ENCODE data around the gene SLC12A5.

The SLC12A5 gene

GRCh38 chr20:46062151-46062550, 33.1 kb downstream of the SLC12A5 start:
- Histone ChIP-seq H3K4me2 (peak overlapping the region; percentile 61 to 95 (median 88)), H4K20me1 (peaks cover 53 to 100% (median 93%) of the 10 kb centered on the region in 11 experiments)

GRCh38 chr20:46062621-46063020, 33.6 kb downstream of the SLC12A5 start:
- Histone ChIP-seq H3K36me3 (peaks cover 68 to 97% (median 86%) of the 10 kb centered on the region in 11 experiments), H3K4me1 (peaks cover 36 to 69% (median 54%) of the 10 kb centered on the region in 10 experiments), H3K9me3 (replicated peaks in 1 of 11) (no peaks in the 10 kb centered on the region), H3K4me3 (no peak overlapping the region), H4K20me1 (peaks cover 50 to 100% (median 89%) of the 10 kb centered on the region in 11 experiments), H3K9ac (peak overlapping the region in 3 of 11 experiments; percentile 9 to 15 (median 10); a peak in 3 of 22 replicates), H3K27ac (peak overlapping the region in 5 of 11 experiments; percentile 17 to 87 (median 78); a peak in 3 of 22 replicates), H3K27me3 (no peaks in the 10 kb centered on the region), H3K4me2 (peak overlapping the region; percentile 61 to 95 (median 88))
- no peak for TF ChIP-seq Cebpa-rat (IDR thresholded peaks at IDR 0.05)

More at GRCh38 chr20:46062151-46062550, 33.1 kb downstream of the SLC12A5 start:
- H3K4me3 ChIP-seq = no peak overlapping the region
- H3K9me3 ChIP-seq (replicated peaks in 1 of 11) = no peaks in the 10 kb centered on the region
- no peaks in the 10 kb centered on the region for H3K27me3 ChIP-seq
- peaks cover 65 to 97% (median 84%) of the 10 kb centered on the region in 11 experiments for H3K36me3 ChIP-seq
- H3K4me1 ChIP-seq = peaks cover 36 to 72% (median 54%) of the 10 kb centered on the region in 10 experiments
- H3K9ac ChIP-seq = peak overlapping the region in 2 of 11 experiments; percentile 9 to 15; a peak in 2 of 22 replicates
- H3K27ac ChIP-seq = peak overlapping the region in 7 of 11 experiments; percentile 65 to 87 (median 75); a peak in 7 of 22 replicates
- no peak for TF ChIP-seq Cebpa-rat (IDR thresholded peaks at IDR 0.05)

- no peaks in the 10 kb centered on the region for H3K9me3 ChIP-seq (replicated peaks in 1 of 11)
- no peak overlapping the region for H3K4me3 ChIP-seq
- H3K27ac ChIP-seq = no peak overlapping the region; a peak in 1 of 22 replicates
- no peak overlapping the region for H3K9ac ChIP-seq
- H3K4me1 ChIP-seq = peaks cover 36 to 64% (median 53%) of the 10 kb centered on the region in 10 experiments
- peak overlapping the region in 7 of 11 experiments; percentile 64 to 95 (median 89); a peak in 6 of 22 replicates for H3K4me2 ChIP-seq
- H3K27me3 ChIP-seq = no peaks in the 10 kb centered on the region
- peaks cover 74 to 97% (median 89%) of the 10 kb centered on the region in 11 experiments for H3K36me3 ChIP-seq
- peaks cover 45 to 100% (median 89%) of the 10 kb centered on the region in 11 experiments for H4K20me1 ChIP-seq
- TF ChIP-seq Cebpa-rat (IDR thresholded peaks at IDR 0.05) = no peak
Measured at GRCh38 chr20:46063151-46063550, 34.1 kb downstream of the SLC12A5 start.

- H3K4me1 ChIP-seq = peaks cover 36 to 58% (median 48%) of the 10 kb centered on the region in 10 experiments
- H4K20me1 ChIP-seq = peaks cover 41 to 100% (median 87%) of the 10 kb centered on the region in 11 experiments
- H3K27ac ChIP-seq = no peak overlapping the region
- no peak overlapping the region for H3K4me3 ChIP-seq
- H3K4me2 ChIP-seq = no peak overlapping the region; a peak in 1 of 22 replicates
- no peak overlapping the region for H3K9ac ChIP-seq
- peaks cover 79 to 99% (median 92%) of the 10 kb centered on the region in 11 experiments for H3K36me3 ChIP-seq
- TF ChIP-seq Cebpa-rat (IDR thresholded peaks at IDR 0.05) = no peak
- H3K27me3 ChIP-seq = no peaks in the 10 kb centered on the region
- H3K9me3 ChIP-seq (replicated peaks in 1 of 11) = no peaks in the 10 kb centered on the region
Measured at GRCh38 chr20:46063652-46064054, 34.6 kb downstream of the SLC12A5 start.

GRCh38 chr20:46065006-46065405, 36.0 kb downstream of the SLC12A5 start:
- Histone ChIP-seq H3K9ac (no peak overlapping the region), H4K20me1 (peaks cover 41 to 100% (median 81%) of the 10 kb centered on the region in 11 experiments; a peak in 20 of 22 replicates), H3K9me3 (replicated peaks in 1 of 11) (no peaks in the 10 kb centered on the region), H3K4me1 (peaks cover 33 to 45% (median 35%) of the 10 kb centered on the region in 10 experiments), H3K27me3 (no peaks in the 10 kb centered on the region), H3K4me3 (no peak overlapping the region), H3K4me2 (no peak overlapping the region), H3K27ac (no peak overlapping the region), H3K36me3 (peaks cover 89 to 100% (median 97%) of the 10 kb centered on the region in 11 experiments)
- no peak for TF ChIP-seq Cebpa-rat (IDR thresholded peaks at IDR 0.05)

- H4K20me1 ChIP-seq = peaks cover 45 to 100% (median 81%) of the 10 kb centered on the region in 11 experiments; a peak in 20 of 22 replicates
- no peaks in the 10 kb centered on the region for H3K27me3 ChIP-seq
- H3K4me2 ChIP-seq = no peak overlapping the region
- H3K4me1 ChIP-seq = peaks cover 26 to 45% (median 29%) of the 10 kb centered on the region in 10 experiments
- H3K9ac ChIP-seq = no peak overlapping the region
- no peak for TF ChIP-seq Cebpa-rat (IDR thresholded peaks at IDR 0.05)
- H3K27ac ChIP-seq = no peak overlapping the region
- no peaks in the 10 kb centered on the region for H3K9me3 ChIP-seq (replicated peaks in 1 of 11)
- peaks cover 93 to 100% (median 99%) of the 10 kb centered on the region in 11 experiments for H3K36me3 ChIP-seq
- H3K4me3 ChIP-seq = no peak overlapping the region
Measured at GRCh38 chr20:46065691-46066090, 36.7 kb downstream of the SLC12A5 start.

- Histone ChIP-seq H3K4me3 (no peak overlapping the region), H3K4me2 (peak overlapping the region in 3 of 11 experiments; percentile 10 to 42 (median 25); a peak in 4 of 22 replicates), H3K27ac (peak overlapping the region in 1 of 11 experiments; percentile 4; a peak in 1 of 22 replicates), H3K9me3 (replicated peaks in 1 of 11) (no peaks in the 10 kb centered on the region), H3K27me3 (no peaks in the 10 kb centered on the region), H3K4me1 (peaks cover 0 to 22% (median 0%) of the 10 kb centered on the region in 10 experiments; a peak in 6 of 20 replicates), H3K36me3 (peaks cover 68 to 97% (median 85%) of the 10 kb centered on the region in 11 experiments), H4K20me1 (peaks cover 51 to 100% (median 90%) of the 10 kb centered on the region in 11 experiments; a peak in 20 of 22 replicates), H3K9ac (no peak overlapping the region)
- no peak for TF ChIP-seq Cebpa-rat (IDR thresholded peaks at IDR 0.05)
Measured at GRCh38 chr20:46070215-46070900, 41.3 kb downstream of the SLC12A5 start.

GRCh38 chr20:46071573-46071972, 42.6 kb downstream of the SLC12A5 start:
- Histone ChIP-seq H3K9me3 (replicated peaks in 1 of 11) (no peaks in the 10 kb centered on the region), H3K27me3 (no peaks in the 10 kb centered on the region), H3K27ac (no peak overlapping the region), H3K4me3 (no peak overlapping the region), H3K9ac (no peak overlapping the region), H3K4me1 (peaks cover 0 to 22% (median 0%) of the 10 kb centered on the region in 10 experiments; a peak in 6 of 20 replicates), H3K4me2 (no peak overlapping the region), H4K20me1 (peaks cover 57 to 100% (median 90%) of the 10 kb centered on the region in 11 experiments; a peak in 21 of 22 replicates), H3K36me3 (peaks cover 68 to 97% (median 85%) of the 10 kb centered on the region in 11 experiments)
- no peak for TF ChIP-seq Cebpa-rat (IDR thresholded peaks at IDR 0.05)

- Histone ChIP-seq H3K27me3 (no peaks in the 10 kb centered on the region), H3K4me3 (no peak overlapping the region), H3K27ac (no peak overlapping the region), H4K20me1 (peaks cover 71 to 100% (median 97%) of the 10 kb centered on the region in 11 experiments; a peak in 21 of 22 replicates), H3K9ac (no peak overlapping the region), H3K9me3 (replicated peaks in 1 of 11) (no peaks in the 10 kb centered on the region), H3K36me3 (peaks cover 68 to 97% (median 85%) of the 10 kb centered on the region in 11 experiments), H3K4me2 (no peak overlapping the region), H3K4me1 (peaks cover 0 to 22% (median 0%) of the 10 kb centered on the region in 10 experiments; a peak in 6 of 20 replicates)
- no peak for TF ChIP-seq Cebpa-rat (IDR thresholded peaks at IDR 0.05)
Measured at GRCh38 chr20:46073024-46073423, 44.0 kb downstream of the SLC12A5 start.
